HL-60 (cell line): ENCODE measurements around the gene PUM2.
"Not testable (repeated sequence)": the region's sequence is repeated elsewhere in the genome, so short reads cannot be mapped to it uniquely, and the experiment has no call there.

Experiments
- DNase-seq, 2 experiments: peaks; one replicate each; pipeline ENCODE4 v3.0.0-alpha.2; 2010 to 2020; ENCODE audit warnings: low read depth in 1 of 2, low spot score in 1 of 2
- H3K27ac ChIP-seq: fragments of 250-450 bp; sonication (Bioruptor Pico); replicated peaks from 2 replicates; pipeline ENCODE4 v1.5.1; 2020; ENCODE audit warnings: mild to moderate bottlenecking, moderate library complexity
- H3K27me3 ChIP-seq: fragments of 250-450 bp; sonication (Bioruptor Pico); 2 replicates; pipeline ENCODE4 v1.5.1; 2021; ENCODE audit warnings: mild to moderate bottlenecking, moderate library complexity; ENCODE audit not compliant: insufficient read depth, poor library complexity, severe bottlenecking
- H3K4me3 ChIP-seq: replicated peaks from 2 replicates; pipeline ENCODE4 v1.5.1; 2011; ENCODE audit warnings: mild to moderate bottlenecking, control low read depth, low read length; ENCODE audit not compliant: insufficient read depth
- GABPA ChIP-seq: IDR thresholded peaks from 2 replicates; pipeline ENCODE4 v1.6.1; 2012; ENCODE audit warnings: low read depth
- POLR2AphosphoS5 ChIP-seq: IDR thresholded peaks from 2 replicates; pipeline ENCODE4 v1.6.1; 2012; ENCODE audit warnings: low read depth
- SPI1 ChIP-seq: IDR thresholded peaks from 2 replicates; pipeline ENCODE4 v1.6.1; 2012; ENCODE audit warnings: low read depth, mild to moderate bottlenecking, borderline replicate concordance
- TF ChIP-seq, protein P1 (sequence below): IDR thresholded peaks from one replicate; pipeline ENCODE4 v1.5.1; 2011; ENCODE audit warnings: low read length, control low read depth, inconsistent platforms; ENCODE audit not compliant: insufficient read depth
- TF ChIP-seq, protein P2 (sequence below): IDR thresholded peaks from 2 replicates; pipeline ENCODE4 v1.6.1; 2012; ENCODE audit warnings: low read depth; ENCODE audit not compliant: insufficient replicate concordance

PUM2 gene

DNA sequence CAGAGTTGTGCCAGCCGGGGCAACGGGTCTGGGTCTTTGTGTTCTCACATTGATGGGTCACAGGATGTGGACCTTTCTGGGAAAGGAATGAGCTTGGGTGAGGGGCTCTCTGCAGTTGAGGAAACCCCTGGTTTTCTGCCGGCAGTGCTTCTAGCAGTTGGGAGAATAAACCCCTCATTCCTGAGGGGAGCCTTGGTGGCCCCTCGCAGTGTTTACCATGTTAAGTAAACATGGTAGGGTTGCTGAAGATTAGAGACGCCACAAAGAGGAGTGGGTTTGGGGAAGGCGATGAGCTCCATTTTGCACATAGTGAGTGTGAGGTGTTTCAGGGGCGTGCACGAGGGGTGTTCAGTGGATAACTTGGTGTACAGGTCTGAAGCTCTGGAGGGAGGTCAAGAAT, 27.7 kb upstream of the PUM2 start:
- TF ChIP-seq, protein P1, sequence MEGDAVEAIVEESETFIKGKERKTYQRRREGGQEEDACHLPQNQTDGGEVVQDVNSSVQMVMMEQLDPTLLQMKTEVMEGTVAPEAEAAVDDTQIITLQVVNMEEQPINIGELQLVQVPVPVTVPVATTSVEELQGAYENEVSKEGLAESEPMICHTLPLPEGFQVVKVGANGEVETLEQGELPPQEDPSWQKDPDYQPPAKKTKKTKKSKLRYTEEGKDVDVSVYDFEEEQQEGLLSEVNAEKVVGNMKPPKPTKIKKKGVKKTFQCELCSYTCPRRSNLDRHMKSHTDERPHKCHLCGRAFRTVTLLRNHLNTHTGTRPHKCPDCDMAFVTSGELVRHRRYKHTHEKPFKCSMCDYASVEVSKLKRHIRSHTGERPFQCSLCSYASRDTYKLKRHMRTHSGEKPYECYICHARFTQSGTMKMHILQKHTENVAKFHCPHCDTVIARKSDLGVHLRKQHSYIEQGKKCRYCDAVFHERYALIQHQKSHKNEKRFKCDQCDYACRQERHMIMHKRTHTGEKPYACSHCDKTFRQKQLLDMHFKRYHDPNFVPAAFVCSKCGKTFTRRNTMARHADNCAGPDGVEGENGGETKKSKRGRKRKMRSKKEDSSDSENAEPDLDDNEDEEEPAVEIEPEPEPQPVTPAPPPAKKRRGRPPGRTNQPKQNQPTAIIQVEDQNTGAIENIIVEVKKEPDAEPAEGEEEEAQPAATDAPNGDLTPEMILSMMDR = no peak
- TF ChIP-seq SPI1 = no peak
- TF ChIP-seq GABPA = no peak
- TF ChIP-seq, protein P2, sequence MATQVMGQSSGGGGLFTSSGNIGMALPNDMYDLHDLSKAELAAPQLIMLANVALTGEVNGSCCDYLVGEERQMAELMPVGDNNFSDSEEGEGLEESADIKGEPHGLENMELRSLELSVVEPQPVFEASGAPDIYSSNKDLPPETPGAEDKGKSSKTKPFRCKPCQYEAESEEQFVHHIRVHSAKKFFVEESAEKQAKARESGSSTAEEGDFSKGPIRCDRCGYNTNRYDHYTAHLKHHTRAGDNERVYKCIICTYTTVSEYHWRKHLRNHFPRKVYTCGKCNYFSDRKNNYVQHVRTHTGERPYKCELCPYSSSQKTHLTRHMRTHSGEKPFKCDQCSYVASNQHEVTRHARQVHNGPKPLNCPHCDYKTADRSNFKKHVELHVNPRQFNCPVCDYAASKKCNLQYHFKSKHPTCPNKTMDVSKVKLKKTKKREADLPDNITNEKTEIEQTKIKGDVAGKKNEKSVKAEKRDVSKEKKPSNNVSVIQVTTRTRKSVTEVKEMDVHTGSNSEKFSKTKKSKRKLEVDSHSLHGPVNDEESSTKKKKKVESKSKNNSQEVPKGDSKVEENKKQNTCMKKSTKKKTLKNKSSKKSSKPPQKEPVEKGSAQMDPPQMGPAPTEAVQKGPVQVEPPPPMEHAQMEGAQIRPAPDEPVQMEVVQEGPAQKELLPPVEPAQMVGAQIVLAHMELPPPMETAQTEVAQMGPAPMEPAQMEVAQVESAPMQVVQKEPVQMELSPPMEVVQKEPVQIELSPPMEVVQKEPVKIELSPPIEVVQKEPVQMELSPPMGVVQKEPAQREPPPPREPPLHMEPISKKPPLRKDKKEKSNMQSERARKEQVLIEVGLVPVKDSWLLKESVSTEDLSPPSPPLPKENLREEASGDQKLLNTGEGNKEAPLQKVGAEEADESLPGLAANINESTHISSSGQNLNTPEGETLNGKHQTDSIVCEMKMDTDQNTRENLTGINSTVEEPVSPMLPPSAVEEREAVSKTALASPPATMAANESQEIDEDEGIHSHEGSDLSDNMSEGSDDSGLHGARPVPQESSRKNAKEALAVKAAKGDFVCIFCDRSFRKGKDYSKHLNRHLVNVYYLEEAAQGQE = no peak
- Histone ChIP-seq H3K4me3 (no peak overlapping the region), H3K27ac (no peak overlapping the region), H3K27me3 (no peaks in the 10 kb centered on the region)
- DNase-seq = no peak

DNA sequence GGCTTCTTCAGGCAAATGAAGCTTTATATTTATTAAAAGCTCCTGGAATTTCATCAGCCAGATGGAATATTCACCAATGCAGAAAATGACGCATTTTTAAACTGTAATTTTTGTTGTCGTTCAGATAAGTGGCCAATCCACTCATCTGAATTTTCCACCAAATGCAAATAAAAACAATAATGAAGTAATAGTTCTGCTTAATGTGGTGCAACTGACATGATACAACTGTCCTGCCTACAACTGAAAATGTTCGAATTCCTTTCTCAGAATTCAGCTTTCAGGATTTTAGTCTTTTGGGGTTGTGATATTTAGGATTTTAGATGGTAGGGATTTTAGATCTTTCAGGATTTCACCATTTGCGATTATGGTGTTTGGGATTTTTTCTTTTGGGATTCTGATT, 27.1 kb upstream of the PUM2 start:
- no peaks in the 10 kb centered on the region for H3K27me3 ChIP-seq
- H3K27ac ChIP-seq = no peak overlapping the region
- TF ChIP-seq, protein P2 = no peak
- TF ChIP-seq, protein P1 = no peak
- no peak for TF ChIP-seq GABPA
- no peak for TF ChIP-seq POLR2AphosphoS5
- no peak for TF ChIP-seq SPI1
- DNase-seq = no peak
- no peak overlapping the region for H3K4me3 ChIP-seq

DNA sequence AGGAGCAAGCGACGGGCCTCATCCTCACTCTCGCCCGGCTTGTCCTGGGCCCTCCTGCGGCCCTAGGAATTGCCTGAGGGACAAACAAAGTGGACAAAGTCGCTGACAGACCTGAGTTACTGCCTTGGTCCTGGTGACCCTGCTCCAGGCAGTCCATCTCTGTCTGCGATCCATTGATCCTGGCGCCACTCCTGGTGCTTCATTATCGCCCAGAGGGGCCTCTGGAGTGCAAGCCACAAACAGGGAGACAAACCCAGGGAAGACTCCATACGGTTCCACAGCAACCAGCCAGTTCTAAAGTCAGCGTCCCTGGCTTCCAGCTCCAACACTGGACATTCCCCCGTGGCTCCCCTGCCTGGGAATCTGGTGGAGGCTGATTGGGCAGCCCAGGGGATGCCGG, 24.3 kb upstream of the PUM2 start:
- not testable (repeated sequence) for H3K27ac ChIP-seq, DNase-seq, H3K27me3 ChIP-seq, H3K4me3 ChIP-seq

DNA sequence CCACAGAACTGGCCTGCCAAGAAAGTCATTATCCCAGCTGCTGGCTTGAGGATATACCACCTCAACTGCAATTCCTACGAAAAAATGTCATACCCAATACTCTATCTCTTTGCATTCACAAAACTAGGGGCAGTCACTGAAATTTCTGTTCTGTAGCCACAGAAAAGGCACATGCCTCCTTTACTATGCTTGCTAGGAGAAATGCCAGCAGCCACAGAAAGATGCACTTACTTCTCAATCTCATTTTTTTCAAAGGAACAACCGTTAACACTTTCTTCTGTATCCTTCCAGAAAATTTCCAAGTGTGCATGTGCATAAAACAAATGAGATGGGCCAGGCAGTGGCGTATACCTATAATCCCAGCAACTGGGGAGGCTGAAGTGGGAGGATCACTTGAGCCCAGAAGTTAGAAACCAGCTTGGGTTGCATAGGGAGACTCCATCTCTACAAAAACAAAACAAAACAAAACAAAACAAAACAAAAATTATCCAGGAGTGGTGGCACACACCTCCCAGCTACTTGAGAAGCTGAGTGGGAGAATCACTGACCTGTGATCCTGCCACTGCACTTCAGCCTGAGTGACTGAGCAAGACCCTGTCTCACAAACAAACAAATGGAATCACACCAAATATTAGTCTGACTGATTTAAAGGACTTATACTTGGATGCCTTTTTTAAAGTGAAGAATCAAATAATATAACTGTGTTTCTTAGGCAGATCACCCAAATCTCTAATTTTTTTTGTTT, 22.4 kb upstream of the PUM2 start:
- Histone ChIP-seq H3K27ac (no peak overlapping the region), H3K4me3 (no peak overlapping the region), H3K27me3 (no peaks in the 10 kb centered on the region)
- no peak for DNase-seq
- TF ChIP-seq SPI1 (no peak), POLR2AphosphoS5 (no peak), GABPA (no peak)
- TF ChIP-seq, protein P2 = no peak
- TF ChIP-seq, protein P1 = no peak
